Colonic mucosa (tissue), 4 donors: Measurements from ENCODE around the gene BTG2. TPM values are rescaled to one million over a fixed set of nuclear protein-coding genes. Genes with fewer than 3 reads are reported as not detected.

Experiments
- DNase-seq: peaks from one replicate; pipeline ENCODE4 v3.0.0-alpha.2; 2020
- H3K27ac ChIP-seq: fragments of 200-600 bp; one replicate; pipeline ENCODE4 v1.8.0; 2021
- H3K27me3 ChIP-seq: fragments of 200-600 bp; one replicate; pipeline ENCODE4 v1.8.0; 2021
- H3K36me3 ChIP-seq: fragments of 200-600 bp; one replicate; pipeline ENCODE4 v1.8.0; 2021
- H3K4me1 ChIP-seq: fragments of 200-600 bp; one replicate; pipeline ENCODE4 v1.8.0; 2021; ENCODE audit warnings: mild to moderate bottlenecking
- H3K4me3 ChIP-seq: fragments of 200-600 bp; one replicate; pipeline ENCODE4 v1.8.0; 2021
- H3K9ac ChIP-seq, 2 donors: one replicate each; pipeline ENCODE4 v1.7.0; 2013; ENCODE audit warnings: control low read depth in 2 of 2, low read depth in 2 of 2, low read length in 2 of 2
- H3K9me3 ChIP-seq: fragments of 200-600 bp; one replicate; pipeline ENCODE4 v1.8.0; 2021
- intact Hi-C: fragments of 100-400 bp; cut with DNase I; formaldehyde crosslinking; loops from one replicate; pipeline ENCODE4 v1.14.1; 2022
- total RNA-seq, 2 donors: library from RNA; stranded (reverse); fragmentation: NEBNext Ultra II Directional in 1 of 2; extraction: Animal tissue kit (Norgen Biotek cat#: 25700) in 1 of 2; gene quantifications; one replicate each; pipeline ENCODE4 v1.2.1, GENCODE V29; 2021
- TF ChIP-seq, protein P1 (sequence below): fragments of 200-600 bp; IDR thresholded peaks from one replicate; pipeline ENCODE4 v1.8.0; 2022; ENCODE audit warnings: antibody characterized with exemption, mild to moderate bottlenecking
- donor health status: healthy.
- donor health status: DM: no; HTN: no; CAD: no.
- donor health status: DM: no; HTN: no; CAD: no.

BTG2 gene
- total RNA-seq, 2 donors from 2014 or later = 66.4 to 88.0 TPM

DNA sequence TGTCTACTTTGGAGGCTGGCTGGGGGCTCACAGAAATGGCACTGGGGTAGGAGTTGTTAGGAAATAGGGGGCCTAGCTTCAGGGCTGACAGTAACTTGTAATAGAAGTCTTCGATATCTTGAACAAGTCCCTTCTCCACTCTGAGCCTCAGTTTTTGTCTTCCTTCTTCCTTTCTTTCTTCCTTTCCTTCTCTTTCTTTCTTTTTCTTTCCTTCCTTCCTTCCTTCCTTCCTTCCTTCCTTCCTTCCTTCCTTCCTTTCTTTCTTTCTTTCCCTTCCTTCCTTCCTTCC is 12.9 kb downstream of the BTG2 start:
- Histone ChIP-seq H3K27ac (no peak overlapping the region), H3K9ac (peak overlapping the region in 1 of 2 donors; percentile 30), H3K27me3 (no peaks in the 10 kb centered on the region), H3K4me1 (peaks cover 37% of the 10 kb centered on the region), H3K9me3 (no peaks in the 10 kb centered on the region), H3K4me3 (no peak overlapping the region), H3K36me3 (no peaks in the 10 kb centered on the region)
- DNase-seq = no peak
- intact Hi-C loops = no loop called here
- TF ChIP-seq, protein P1, sequence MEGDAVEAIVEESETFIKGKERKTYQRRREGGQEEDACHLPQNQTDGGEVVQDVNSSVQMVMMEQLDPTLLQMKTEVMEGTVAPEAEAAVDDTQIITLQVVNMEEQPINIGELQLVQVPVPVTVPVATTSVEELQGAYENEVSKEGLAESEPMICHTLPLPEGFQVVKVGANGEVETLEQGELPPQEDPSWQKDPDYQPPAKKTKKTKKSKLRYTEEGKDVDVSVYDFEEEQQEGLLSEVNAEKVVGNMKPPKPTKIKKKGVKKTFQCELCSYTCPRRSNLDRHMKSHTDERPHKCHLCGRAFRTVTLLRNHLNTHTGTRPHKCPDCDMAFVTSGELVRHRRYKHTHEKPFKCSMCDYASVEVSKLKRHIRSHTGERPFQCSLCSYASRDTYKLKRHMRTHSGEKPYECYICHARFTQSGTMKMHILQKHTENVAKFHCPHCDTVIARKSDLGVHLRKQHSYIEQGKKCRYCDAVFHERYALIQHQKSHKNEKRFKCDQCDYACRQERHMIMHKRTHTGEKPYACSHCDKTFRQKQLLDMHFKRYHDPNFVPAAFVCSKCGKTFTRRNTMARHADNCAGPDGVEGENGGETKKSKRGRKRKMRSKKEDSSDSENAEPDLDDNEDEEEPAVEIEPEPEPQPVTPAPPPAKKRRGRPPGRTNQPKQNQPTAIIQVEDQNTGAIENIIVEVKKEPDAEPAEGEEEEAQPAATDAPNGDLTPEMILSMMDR = no peak

DNA sequence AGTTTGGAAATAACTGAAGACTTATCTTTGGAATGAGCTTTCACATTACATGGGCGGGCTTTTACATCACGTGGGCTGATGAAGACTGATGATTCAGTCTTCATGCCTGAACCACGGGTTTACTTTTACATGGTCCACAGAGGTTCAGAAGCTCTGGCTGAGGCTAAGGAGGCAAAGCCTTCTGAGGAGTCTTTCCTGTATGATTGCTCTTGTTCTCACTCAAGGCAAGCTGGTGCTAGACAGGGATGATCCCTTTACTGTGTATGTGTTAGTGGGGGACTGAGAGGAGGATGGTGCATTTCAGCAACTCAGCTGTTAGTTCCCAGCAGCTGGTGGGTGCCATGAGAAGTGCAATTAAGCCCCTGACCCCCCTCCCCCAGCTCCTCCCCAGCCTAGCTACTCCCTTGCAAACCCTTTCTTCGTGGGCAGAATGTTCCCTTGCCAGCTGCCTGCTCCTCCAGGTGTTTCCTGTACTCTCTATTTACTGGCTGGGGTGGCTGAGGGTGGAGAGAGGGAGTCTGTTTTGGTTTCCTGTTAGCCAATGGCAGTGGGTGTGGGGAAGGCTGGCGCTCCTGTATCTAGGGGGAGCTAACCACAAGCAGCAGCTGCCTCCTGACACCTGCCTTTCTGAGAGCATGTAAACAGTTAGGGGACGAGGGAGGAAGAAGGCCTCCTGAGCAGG is 15.4 kb downstream of the BTG2 start:
- no peaks in the 10 kb centered on the region for H3K27me3 ChIP-seq
- H3K4me1 ChIP-seq = peaks cover 57% of the 10 kb centered on the region
- intact Hi-C loops = no loop called here
- DNase-seq = peak; percentile 87
- H3K4me3 ChIP-seq = no peak overlapping the region
- peak overlapping the region in 1 of 2 donors; percentile 76 for H3K9ac ChIP-seq
- TF ChIP-seq, protein P1 = no peak
- H3K27ac ChIP-seq = peak overlapping the region; percentile 77
- H3K9me3 ChIP-seq = no peaks in the 10 kb centered on the region
- no peaks in the 10 kb centered on the region for H3K36me3 ChIP-seq

DNA sequence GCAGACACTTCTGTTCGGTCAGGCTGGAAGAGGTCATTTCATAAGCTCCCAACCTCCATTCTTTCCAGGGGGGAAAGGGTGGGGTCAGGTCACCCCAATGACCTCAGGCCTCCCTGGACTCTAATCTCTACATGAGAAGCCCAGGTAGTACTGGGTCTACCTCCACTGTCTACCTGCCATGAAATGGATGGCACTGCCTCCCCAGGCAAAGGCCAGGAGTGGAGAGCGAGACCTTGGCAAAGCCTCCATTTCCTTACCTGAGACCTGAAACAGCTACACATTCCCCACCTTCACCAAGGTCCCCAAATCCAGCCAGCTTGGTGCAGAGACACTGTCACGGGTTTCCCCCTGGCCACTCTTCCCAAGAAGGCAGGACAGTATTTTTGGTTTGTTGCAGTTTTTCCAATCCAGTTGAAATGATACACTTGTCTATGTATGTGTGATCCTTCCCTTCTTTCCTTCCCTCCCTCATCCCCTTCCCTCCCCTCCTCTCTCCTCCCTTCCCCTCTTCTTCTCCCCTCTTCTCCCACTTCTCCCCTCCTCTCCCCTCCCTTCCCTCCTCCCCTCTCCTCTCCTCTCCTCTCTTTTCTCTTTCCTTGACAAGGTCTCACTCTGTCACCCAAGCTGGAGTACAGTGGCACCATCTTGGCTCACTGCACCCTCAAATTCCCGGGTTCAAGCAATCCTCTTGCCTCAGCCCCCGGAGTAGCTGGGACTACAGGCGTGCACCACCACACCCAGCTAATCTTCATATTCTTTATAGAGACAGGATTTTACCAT is 16.1 kb downstream of the BTG2 start:
- Histone ChIP-seq H3K4me1 (peaks cover 57% of the 10 kb centered on the region), H3K36me3 (no peaks in the 10 kb centered on the region), H3K27me3 (no peaks in the 10 kb centered on the region), H3K27ac (peak overlapping the region; percentile 77), H3K9me3 (no peaks in the 10 kb centered on the region), H3K9ac (peak overlapping the region; percentile 33 to 76), H3K4me3 (no peak overlapping the region)
- TF ChIP-seq, protein P1 = no peak
- intact Hi-C loops = no loop called here
- no peak for DNase-seq

DNA sequence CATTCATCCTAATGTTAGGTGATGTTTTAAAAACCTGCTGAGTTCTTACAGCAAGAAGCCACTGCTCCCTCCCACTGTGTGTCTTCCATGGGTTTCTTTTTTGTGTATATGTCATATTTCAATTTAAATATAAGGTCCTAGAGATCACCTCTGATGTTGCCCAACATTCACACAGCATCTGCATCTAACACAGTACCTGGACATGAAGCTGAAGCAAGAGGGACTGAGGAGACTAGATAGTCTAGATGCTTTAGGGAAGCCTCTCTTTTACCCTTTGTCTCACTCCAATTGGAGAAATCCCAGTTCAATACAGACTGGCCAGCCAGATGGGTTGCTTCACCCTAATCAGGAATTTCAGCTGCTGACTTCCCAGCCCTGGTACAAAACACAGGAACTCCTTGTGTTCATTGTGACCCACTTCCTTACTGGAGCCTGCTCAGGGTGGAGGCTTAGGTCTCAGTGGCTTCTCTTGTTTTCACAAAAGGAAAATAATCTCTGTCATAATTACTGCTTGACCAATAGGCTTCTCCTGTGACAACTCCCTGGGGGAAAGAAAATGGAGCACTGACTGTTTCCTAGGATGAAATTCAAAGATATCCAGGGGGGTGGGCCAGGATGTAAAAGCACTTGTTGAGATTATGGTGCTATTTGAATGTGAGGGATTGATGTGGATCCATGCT is 17.3 kb downstream of the BTG2 start:
- Histone ChIP-seq H3K9ac (peak overlapping the region in 1 of 2 donors; percentile 76), H3K36me3 (no peaks in the 10 kb centered on the region), H3K27ac (peak overlapping the region; percentile 24), H3K27me3 (no peaks in the 10 kb centered on the region), H3K9me3 (no peaks in the 10 kb centered on the region), H3K4me3 (no peak overlapping the region), H3K4me1 (peaks cover 54% of the 10 kb centered on the region)
- intact Hi-C loops = no loop called here
- no peak for DNase-seq
- TF ChIP-seq, protein P1 = no peak

DNA sequence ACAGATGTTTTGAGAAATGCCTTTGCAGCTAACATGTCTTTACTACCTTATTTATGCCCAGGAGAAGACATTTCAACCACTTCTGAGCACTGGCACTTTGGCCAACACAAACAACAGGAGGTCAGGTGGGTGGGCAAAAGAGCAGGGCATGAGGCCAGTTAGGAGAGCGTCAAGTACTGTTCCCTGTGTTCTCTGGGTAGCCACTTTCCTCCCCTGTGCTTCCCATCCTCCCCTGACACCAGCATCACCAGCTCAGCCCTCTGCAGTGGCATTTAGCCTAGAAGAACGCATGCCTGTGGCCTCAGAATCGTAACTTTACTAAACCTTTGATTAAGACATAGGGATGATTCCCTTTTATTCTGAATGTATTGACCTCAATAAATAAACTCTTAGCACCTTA is 18.3 kb downstream of the BTG2 start:
- Histone ChIP-seq H3K9ac (peak overlapping the region in 1 of 2 donors; percentile 76), H3K4me3 (no peak overlapping the region), H3K4me1 (peaks cover 54% of the 10 kb centered on the region), H3K9me3 (no peaks in the 10 kb centered on the region), H3K36me3 (no peaks in the 10 kb centered on the region), H3K27me3 (no peaks in the 10 kb centered on the region), H3K27ac (peak overlapping the region; percentile 99)
- TF ChIP-seq, protein P1 = no peak
- intact Hi-C loops = no loop called here
- no peak for DNase-seq
